Metanephros (tissue), 1 donor: ENCODE data around the gene DCLRE1B. TPM values are rescaled to one million over a fixed set of nuclear protein-coding genes. Genes with fewer than 3 reads are reported as not detected.

ENCODE experiments used
- total RNA-seq: library from RNA; depleted of rRNA; stranded (reverse); fragments of >200 nt; gene quantifications from one replicate; pipeline ENCODE4 v1.2.3, GENCODE V29; 2014

The DCLRE1B gene
- 5.0 TPM for total RNA-seq

GRCh38 chr1:113904674-113905434, at the start of gene DCLRE1B, which contains the start of gene AP4B1:
TSS of gene DCLRE1B (plus strand) at chr1:113905326. CDS start at chr1:113905587, 261 bp downstream.
TSS of gene AP4B1 (minus strand) at chr1:113904799. CDS start at chr1:113904717, 82 bp downstream.

GRCh38 chr1:113871597-113872113, 33.5 kb upstream of the DCLRE1B start, which contains the start of gene PTPN22:
TSS of gene PTPN22 (minus strand) at chr1:113871712.

GRCh38 chr1:113887402-113888175, 17.5 kb upstream of the DCLRE1B start, which contains the start of gene BCL2L15:
TSS of gene BCL2L15 (minus strand) at chr1:113887581. CDS start at chr1:113887375, 206 bp downstream.

DNA sequence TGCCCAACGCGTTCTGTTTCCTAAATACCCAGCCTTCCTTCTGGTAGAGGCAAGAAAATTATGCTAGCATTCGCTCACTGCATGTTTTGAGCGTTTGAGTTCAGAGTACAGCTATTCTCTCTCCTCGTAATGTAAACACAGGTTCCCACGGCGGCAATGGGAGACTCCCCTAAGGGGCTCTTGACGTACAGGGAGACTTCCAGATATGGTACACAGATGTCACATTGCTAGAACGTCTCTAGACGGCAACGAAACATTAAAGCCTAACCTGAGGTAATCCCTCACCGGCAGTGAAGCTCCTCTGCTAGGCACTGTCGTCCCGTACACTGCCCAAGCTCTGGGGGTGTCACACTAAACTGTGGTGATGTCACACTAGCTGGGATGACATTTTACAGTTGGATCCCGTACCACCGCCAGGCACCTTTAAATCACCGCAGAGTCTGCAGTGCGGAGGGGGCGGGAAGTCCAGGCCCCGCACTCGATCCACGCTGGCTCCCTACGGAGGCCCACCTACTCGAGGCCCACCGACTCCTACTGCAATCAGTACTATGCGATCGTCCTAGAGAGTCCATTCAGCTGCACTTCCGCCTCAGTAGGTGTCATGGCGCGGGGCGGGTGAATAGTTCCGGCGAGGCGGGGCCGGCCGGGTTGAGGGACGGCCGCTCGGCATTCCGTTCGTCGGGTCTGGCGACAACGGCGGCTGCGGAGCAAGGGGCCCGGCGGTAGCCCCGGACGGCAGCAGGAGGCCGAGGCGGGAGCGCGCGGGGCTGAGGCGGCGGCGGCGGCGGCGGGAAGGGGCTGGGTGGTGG, 24.0 kb downstream of the DCLRE1B start, which contains the start of gene HIPK1:
Gene HIPK1 (plus strand): TSS at position 384 of the 809 bp plus-strand sequence.

Other genes starting within 250 kb of the DCLRE1B start
- gene PHTF1, start 145.8 kb upstream of the DCLRE1B start, total RNA-seq: 22.7 TPM
- gene RSBN1, start 92.8 kb upstream of the DCLRE1B start, total RNA-seq: 26.9 TPM
- 1.5 TPM for gene PTPN22, start 33.6 kb upstream of the DCLRE1B start, total RNA-seq
- 0.93 TPM for gene BCL2L15, start 17.7 kb upstream of the DCLRE1B start, total RNA-seq
- 23.5 TPM for gene AP4B1, start 527 bp upstream of the DCLRE1B start, total RNA-seq
- gene HIPK1, start 24.0 kb downstream of the DCLRE1B start, total RNA-seq: 41.8 TPM
- gene OLFML3, start 74.1 kb downstream of the DCLRE1B start, total RNA-seq: 102 TPM
- 1.2 TPM for gene SYT6, start 248.5 kb downstream of the DCLRE1B start, total RNA-seq